Measurements from ENCODE around the gene ZNF385C.
A peak's percentile ranks its signal among the peaks of the same experiment; 100 is the strongest.

ZNF385C gene

GRCh38 chr17:42122371-42123303 lies 24.4 kb upstream of the ZNF385C start, which contains the start of gene HSPB9:
TSS of gene HSPB9 (plus strand) at chr17:42122804. CDS start at chr17:42122851, 47 bp downstream.
- DNase-seq, result no peak

GRCh38 chr17:42120770-42121769 lies 22.8 kb upstream of the ZNF385C start, which contains the start of gene KAT2A:
TSS of gene KAT2A (minus strand) at chr17:42121367. CDS start at chr17:42121304, 63 bp downstream.
- no peak for DNase-seq

GRCh38 chr17:42120161-42120769 lies 22.0 kb upstream of the ZNF385C start:
- DNase-seq, result no peak

- no peak for DNase-seq
Observed at GRCh38 chr17:42119301-42119700, 21.0 kb upstream of the ZNF385C start.

GRCh38 chr17:42118545-42118944 lies 20.3 kb upstream of the ZNF385C start:
- no peak for DNase-seq

- DNase-seq, result no peak
Observed at GRCh38 chr17:42118126-42118510, 19.8 kb upstream of the ZNF385C start.

GRCh38 chr17:42117397-42118125 lies 19.3 kb upstream of the ZNF385C start:
- DNase-seq, result no peak

- no peak for DNase-seq
Observed at GRCh38 chr17:42116705-42117396, 18.6 kb upstream of the ZNF385C start.

- no peak for DNase-seq
Observed at GRCh38 chr17:42114118-42114517, 15.8 kb upstream of the ZNF385C start.

GRCh38 chr17:42113293-42114069 lies 15.2 kb upstream of the ZNF385C start:
- no peak for DNase-seq

- DNase-seq, result no peak
Observed at GRCh38 chr17:42112552-42113176, 14.4 kb upstream of the ZNF385C start, which contains the start of gene DHX58. TSS of gene DHX58 (minus strand) at chr17:42112714. CDS start at chr17:42111892, 822 bp downstream.

GRCh38 chr17:42111871-42112551 lies 13.7 kb upstream of the ZNF385C start:
- DNase-seq, result no peak

- no peak for DNase-seq
Observed at GRCh38 chr17:42111265-42111636, 13.0 kb upstream of the ZNF385C start.

- no peak for DNase-seq
Observed at GRCh38 chr17:42110301-42111264, 12.3 kb upstream of the ZNF385C start.

GRCh38 chr17:42109086-42109485 lies 10.8 kb upstream of the ZNF385C start:
- DNase-seq, result no peak

- peak; percentile 87 for DNase-seq
Observed at GRCh38 chr17:42107597-42108576, 9.6 kb upstream of the ZNF385C start.

GRCh38 chr17:42107124-42107523 lies 8.9 kb upstream of the ZNF385C start:
- DNase-seq, result no peak
